Mesendoderm (in vitro differentiated cells): ENCODE results near the gene ANG.

Experiments
- DNase-seq: peaks from one replicate; pipeline ENCODE4 v3.0.0; 2013
- H2AK5ac ChIP-seq: 2 replicates; pipeline ENCODE4 v1.6.1; 2013; ENCODE audit warnings: low read length, inconsistent platforms
- H2BK120ac ChIP-seq: 2 replicates; pipeline ENCODE4 v1.6.1; 2013; ENCODE audit warnings: low read depth, mild to moderate bottlenecking, low read length, moderate library complexity, mixed read lengths
- H2BK15ac ChIP-seq: replicated peaks from 2 replicates; pipeline ENCODE4 v1.6.1; 2013; ENCODE audit warnings: low read depth, mild to moderate bottlenecking, moderate library complexity
- H2BK5ac ChIP-seq: 2 replicates; pipeline ENCODE4 v1.6.1; 2013; ENCODE audit warnings: low read length, inconsistent platforms
- H3K18ac ChIP-seq: 2 replicates; pipeline ENCODE4 v1.6.1; 2013; ENCODE audit warnings: mild to moderate bottlenecking, low read length, mixed read lengths
- H3K23ac ChIP-seq: one replicate; pipeline ENCODE4 v1.6.1; 2013; ENCODE audit warnings: low read length
- H3K27ac ChIP-seq: 2 replicates; pipeline ENCODE4 v1.5.1; 2013; ENCODE audit warnings: low read depth, mild to moderate bottlenecking, inconsistent platforms, low read length, moderate library complexity
- H3K27me3 ChIP-seq: 2 replicates; pipeline ENCODE4 v1.6.1; 2013; ENCODE audit warnings: low read length, control low read depth, mild to moderate bottlenecking, inconsistent platforms; ENCODE audit not compliant: insufficient read depth, poor library complexity
- H3K36me3 ChIP-seq: 2 replicates; pipeline ENCODE4 v1.6.1; 2013; ENCODE audit warnings: low read length, inconsistent platforms; ENCODE audit not compliant: control insufficient read depth, insufficient read depth
- H3K4ac ChIP-seq: one replicate; pipeline ENCODE4 v1.6.1; 2013; ENCODE audit warnings: low read depth, mild to moderate bottlenecking, low read length, moderate library complexity
- H3K4me1 ChIP-seq: 2 replicates; pipeline ENCODE4 v1.6.1; 2013; ENCODE audit warnings: low read depth, low read length, inconsistent platforms; ENCODE audit not compliant: control insufficient read depth
- H3K4me2 ChIP-seq: 2 replicates; pipeline ENCODE4 v1.6.1; 2013; ENCODE audit warnings: low read length
- H3K4me3 ChIP-seq: 2 replicates; pipeline ENCODE4 v1.5.1; 2013; ENCODE audit warnings: mild to moderate bottlenecking, low read length
- H3K56ac ChIP-seq: one replicate; pipeline ENCODE4 v1.6.1; 2013; ENCODE audit warnings: low read length
- H3K79me1 ChIP-seq: 2 replicates; pipeline ENCODE4 v1.6.1; 2013; ENCODE audit warnings: low read length, inconsistent platforms
- H3K79me2 ChIP-seq: 2 replicates; pipeline ENCODE4 v1.6.1; 2013; ENCODE audit warnings: mild to moderate bottlenecking, low read length; ENCODE audit not compliant: control insufficient read depth, insufficient read depth
- H3K9ac ChIP-seq: 2 replicates; pipeline ENCODE4 v1.6.1; 2013; ENCODE audit warnings: low read length, inconsistent platforms
- H4K5ac ChIP-seq: one replicate; pipeline ENCODE4 v1.6.1; 2013; ENCODE audit warnings: low read length
- H4K8ac ChIP-seq: one replicate; pipeline ENCODE4 v1.6.1; 2013; ENCODE audit warnings: low read depth, mild to moderate bottlenecking, control low read depth, low read length, moderate library complexity
- WGBS: extraction: QIAGEN DNeasy Blood & Tissue Kit; methylation state at CpG from one replicate; pipeline ENCODE4 v1.1.7; 2013; ENCODE audit warnings: low lambda C conversion rate, missing lambda C conversion rate; ENCODE audit not compliant: insufficient coverage; ENCODE audit errors: extremely low coverage; 5-methylcytosine and 5-hydroxymethylcytosine counted together

The ANG gene

DNA sequence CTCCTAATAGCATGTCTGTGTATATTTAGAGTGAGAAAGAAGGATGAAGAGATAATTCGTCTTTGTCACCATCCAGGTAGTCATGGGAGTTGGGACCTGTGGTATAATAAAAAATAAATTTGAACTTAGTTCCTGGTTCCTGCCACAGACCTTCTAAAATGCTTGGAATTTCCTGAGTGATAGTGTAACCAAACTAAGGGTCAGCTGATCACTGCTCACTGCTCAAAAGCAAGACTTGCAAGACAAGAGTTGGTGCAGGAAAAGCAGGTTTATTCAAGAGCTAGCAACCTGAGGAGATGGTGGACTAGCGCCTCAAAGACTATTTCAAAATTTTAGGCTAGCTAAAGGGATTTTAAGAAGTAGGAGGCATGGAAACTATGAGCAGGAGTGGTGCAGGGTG lies 19.1 kb downstream of the ANG start:
- Histone ChIP-seq H3K4me1 (peaks cover 3% of the 10 kb centered on the region), H3K4me3 (no peak overlapping the region), H3K27me3 (no peaks in the 10 kb centered on the region), H2BK15ac (no peak overlapping the region), H3K56ac (no peak overlapping the region), H3K23ac (no peak overlapping the region), H3K4ac (no peak overlapping the region), H3K27ac (no peak overlapping the region), H3K36me3 (no peaks in the 10 kb centered on the region), H4K8ac (no peak overlapping the region), H3K79me1 (no peaks in the 10 kb centered on the region), H3K9ac (no peak overlapping the region), H2BK120ac (no peak overlapping the region), H3K79me2 (no peaks in the 10 kb centered on the region), H3K4me2 (no peak overlapping the region), H2BK5ac (no peak overlapping the region), H3K18ac (no peak overlapping the region), H2AK5ac (no peak overlapping the region), H4K5ac (no peak overlapping the region)
- WGBS = no CpG with 5 or more reads among the region's 2 CpGs
- DNase-seq = no peak

DNA sequence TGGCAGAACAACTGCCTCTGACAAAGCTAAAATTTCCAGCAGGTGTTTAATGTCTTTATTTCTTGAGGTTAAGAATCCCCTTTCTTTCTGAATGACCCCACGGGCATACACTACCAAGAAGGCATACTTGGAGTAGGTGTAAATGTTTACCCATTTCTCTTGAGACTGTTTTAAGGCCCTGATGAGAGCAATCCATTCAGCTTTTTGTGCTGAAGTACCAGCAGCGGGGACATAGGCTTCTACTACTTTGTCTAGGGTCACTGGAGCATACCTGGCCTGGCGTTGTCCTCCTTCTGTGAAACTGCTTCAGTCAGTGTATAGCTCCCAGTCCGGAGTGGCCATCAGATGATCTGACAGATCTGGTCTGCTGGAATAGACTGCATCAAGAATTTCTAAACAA lies 22.7 kb downstream of the ANG start:
- Histone ChIP-seq H2BK15ac (no peak overlapping the region), H2BK120ac (no peak overlapping the region), H4K8ac (no peak overlapping the region), H3K4me2 (no peak overlapping the region), H3K79me2 (no peaks in the 10 kb centered on the region), H3K27me3 (no peaks in the 10 kb centered on the region), H4K5ac (no peak overlapping the region), H3K23ac (no peak overlapping the region), H2AK5ac (peak overlapping the region; percentile 22), H3K4me3 (no peak overlapping the region), H3K9ac (no peak overlapping the region), H3K36me3 (no peaks in the 10 kb centered on the region), H3K27ac (no peak overlapping the region), H3K18ac (no peak overlapping the region), H3K79me1 (no peaks in the 10 kb centered on the region), H3K4me1 (peaks cover 3% of the 10 kb centered on the region), H2BK5ac (peak overlapping the region; percentile 54), H3K4ac (no peak overlapping the region), H3K56ac (no peak overlapping the region)
- no peak for DNase-seq
- no CpG with 5 or more reads among the region's 4 CpGs for WGBS

- no peak overlapping the region for H3K4ac ChIP-seq
- H3K79me1 ChIP-seq = no peaks in the 10 kb centered on the region
- no peak overlapping the region for H3K27ac ChIP-seq
- H3K4me3 ChIP-seq = no peak overlapping the region
- no CpG with 5 or more reads among the region's 4 CpGs for WGBS
- H3K4me1 ChIP-seq = peaks cover 3% of the 10 kb centered on the region
- H3K23ac ChIP-seq = no peak overlapping the region
- DNase-seq = peak; percentile 85
- H3K36me3 ChIP-seq = no peaks in the 10 kb centered on the region
- H2AK5ac ChIP-seq = no peak overlapping the region
- H3K56ac ChIP-seq = no peak overlapping the region
- no peak overlapping the region for H4K5ac ChIP-seq
- no peak overlapping the region for H4K8ac ChIP-seq
- no peak overlapping the region for H3K4me2 ChIP-seq
- no peaks in the 10 kb centered on the region for H3K79me2 ChIP-seq
- H2BK120ac ChIP-seq = no peak overlapping the region
- H3K27me3 ChIP-seq = no peaks in the 10 kb centered on the region
- no peak overlapping the region for H3K9ac ChIP-seq
- H2BK15ac ChIP-seq = no peak overlapping the region
- H3K18ac ChIP-seq = no peak overlapping the region
- H2BK5ac ChIP-seq = no peak overlapping the region
Observed at GRCh38 chr14:20711685-20712084, 23.1 kb downstream of the ANG start.

DNA sequence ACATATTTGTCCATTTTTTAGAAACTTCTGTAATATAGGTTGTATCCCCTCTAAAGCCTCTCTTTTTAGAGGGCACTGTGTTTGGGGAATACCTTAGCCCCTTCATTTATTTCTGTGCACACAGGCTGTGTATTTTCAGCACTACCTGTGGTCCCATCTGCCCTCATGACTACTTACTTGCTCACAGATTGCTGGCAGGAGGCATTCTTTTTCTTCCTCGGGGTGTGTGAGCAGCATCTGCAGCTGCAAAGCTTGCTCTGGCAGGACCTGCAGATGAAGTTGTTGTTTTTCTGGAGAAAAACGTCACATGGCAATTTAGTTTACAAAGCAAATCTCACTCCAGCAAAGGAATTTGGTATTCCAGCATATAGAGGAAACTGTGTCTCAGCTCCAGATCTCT lies 24.3 kb downstream of the ANG start:
- no peak overlapping the region for H4K8ac ChIP-seq
- no peak overlapping the region for H2BK5ac ChIP-seq
- H3K79me2 ChIP-seq = no peaks in the 10 kb centered on the region
- no peak overlapping the region for H3K9ac ChIP-seq
- H3K4me2 ChIP-seq = no peak overlapping the region
- no peak overlapping the region for H2BK15ac ChIP-seq
- H3K4ac ChIP-seq = no peak overlapping the region
- no CpG with 5 or more reads among the region's 2 CpGs for WGBS
- no peaks in the 10 kb centered on the region for H3K27me3 ChIP-seq
- no peaks in the 10 kb centered on the region for H3K36me3 ChIP-seq
- H4K5ac ChIP-seq = no peak overlapping the region
- no peak overlapping the region for H3K56ac ChIP-seq
- H3K4me3 ChIP-seq = no peak overlapping the region
- DNase-seq = no peak
- no peak overlapping the region for H2BK120ac ChIP-seq
- H3K79me1 ChIP-seq = no peaks in the 10 kb centered on the region
- H3K18ac ChIP-seq = no peak overlapping the region
- peaks cover 3% of the 10 kb centered on the region for H3K4me1 ChIP-seq
- H2AK5ac ChIP-seq = no peak overlapping the region
- no peak overlapping the region for H3K27ac ChIP-seq
- no peak overlapping the region for H3K23ac ChIP-seq

DNA sequence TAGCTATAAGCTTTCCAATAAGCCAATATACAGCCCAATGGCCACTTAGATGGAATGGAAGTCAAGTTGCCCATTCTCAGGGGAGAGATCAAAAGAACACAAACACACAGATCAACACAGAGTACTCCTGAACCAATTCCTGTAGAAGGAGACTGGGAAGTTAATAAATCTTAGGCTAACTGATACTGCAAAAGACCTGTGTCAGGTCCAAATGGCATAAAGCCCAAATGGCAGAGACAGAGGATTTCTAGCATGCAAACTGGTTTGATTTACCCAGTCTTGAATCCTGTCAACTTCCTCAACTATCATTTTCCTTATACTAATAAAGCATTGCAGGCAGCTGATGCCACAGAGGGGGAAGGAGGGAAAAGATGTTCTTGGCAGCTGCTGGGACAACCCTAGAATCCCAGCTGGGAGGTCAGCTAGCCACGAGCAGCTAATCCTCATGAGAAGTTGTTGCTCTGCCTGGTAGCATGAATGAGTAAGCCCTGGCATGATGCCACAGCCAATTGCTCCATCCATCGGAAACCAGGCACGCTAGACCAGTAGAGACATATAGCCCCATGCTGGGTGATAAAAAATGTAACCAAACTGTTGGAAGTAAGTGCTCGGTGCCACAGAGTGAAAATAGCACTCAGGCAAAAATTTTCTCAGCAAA lies 26.2 kb downstream of the ANG start:
- no peak overlapping the region for H4K5ac ChIP-seq
- no peak overlapping the region for H3K18ac ChIP-seq
- H2BK5ac ChIP-seq = no peak overlapping the region
- no peak overlapping the region for H2AK5ac ChIP-seq
- no peak overlapping the region for H3K23ac ChIP-seq
- H2BK15ac ChIP-seq = no peak overlapping the region
- no peak overlapping the region for H3K4me2 ChIP-seq
- DNase-seq = no peak
- no peaks in the 10 kb centered on the region for H3K79me2 ChIP-seq
- no peak overlapping the region for H3K9ac ChIP-seq
- H3K4me3 ChIP-seq = no peak overlapping the region
- peak overlapping the region; percentile 15 for H3K56ac ChIP-seq
- H4K8ac ChIP-seq = no peak overlapping the region
- no peaks in the 10 kb centered on the region for H3K36me3 ChIP-seq
- H2BK120ac ChIP-seq = no peak overlapping the region
- H3K4ac ChIP-seq = no peak overlapping the region
- no CpG with 5 or more reads among the region's 4 CpGs for WGBS
- H3K27me3 ChIP-seq = no peaks in the 10 kb centered on the region
- no peaks in the 10 kb centered on the region for H3K79me1 ChIP-seq
- H3K27ac ChIP-seq = no peak overlapping the region
- H3K4me1 ChIP-seq = peaks cover 3% of the 10 kb centered on the region

- no peak overlapping the region for H3K4ac ChIP-seq
- H2AK5ac ChIP-seq = no peak overlapping the region
- no peaks in the 10 kb centered on the region for H3K27me3 ChIP-seq
- no CpG with 5 or more reads among the region's 4 CpGs for WGBS
- H4K8ac ChIP-seq = no peak overlapping the region
- no peak overlapping the region for H3K23ac ChIP-seq
- no peak overlapping the region for H3K27ac ChIP-seq
- H3K18ac ChIP-seq = no peak overlapping the region
- H3K79me2 ChIP-seq = no peaks in the 10 kb centered on the region
- H3K36me3 ChIP-seq = no peaks in the 10 kb centered on the region
- H4K5ac ChIP-seq = no peak overlapping the region
- H2BK15ac ChIP-seq = no peak overlapping the region
- H3K56ac ChIP-seq = no peak overlapping the region
- DNase-seq = no peak
- H3K9ac ChIP-seq = no peak overlapping the region
- no peaks in the 10 kb centered on the region for H3K79me1 ChIP-seq
- H2BK5ac ChIP-seq = no peak overlapping the region
- no peaks in the 10 kb centered on the region for H3K4me1 ChIP-seq
- H2BK120ac ChIP-seq = no peak overlapping the region
- H3K4me3 ChIP-seq = no peak overlapping the region
- H3K4me2 ChIP-seq = no peak overlapping the region
Observed at GRCh38 chr14:20719777-20720176, 31.2 kb downstream of the ANG start.
